Natural killer cell treated with Interleukin-12 subunit alpha and Interleukin-12 subunit beta and Interleukin-15 and Interleukin-18, amount 100 ng/mL, for 72 hours (primary cell): ENCODE data around the gene GALNT18. TPM values are rescaled to one million over a fixed set of nuclear protein-coding genes. Genes with fewer than 3 reads are reported as not detected.

Source experiments
- ATAC-seq, 2 donors: fragments of 150-1000 bp; cut with Tn5 transposase in 1 of 2; sonication (Bioruptor Pico), chemical (Tn5 transposase) in 1 of 2; 2 replicates each; pipeline ENCODE4 v1.10.0; 2021
- DNase-seq: peaks from one replicate; pipeline ENCODE4 v3.0.0; 2022; ENCODE audit warnings: low spot score
- H3K27ac Mint-ChIP-seq, 2 donors: 1 replicate in 1 of 2; 2 replicates in 1 of 2; pipeline ENCODE4 v1.8.0; 2022; ENCODE audit warnings: mixed read lengths in 2 of 2, mild to moderate bottlenecking in 1 of 2, moderate library complexity in 1 of 2
- H3K27me3 Mint-ChIP-seq, 2 donors: 1 replicate in 1 of 2; 2 replicates in 1 of 2; pipeline ENCODE4 v1.8.0; 2022; ENCODE audit warnings: mixed read lengths in 2 of 2
- H3K36me3 Mint-ChIP-seq: one replicate; pipeline ENCODE4 v1.8.0; 2022; ENCODE audit warnings: mixed read lengths
- H3K4me1 Mint-ChIP-seq, 2 donors: 1 replicate in 1 of 2; 2 replicates in 1 of 2; pipeline ENCODE4 v1.8.0; 2022; ENCODE audit warnings: low read depth in 2 of 2, mixed read lengths in 2 of 2, mild to moderate bottlenecking in 1 of 2
- H3K4me3 Mint-ChIP-seq: one replicate; pipeline ENCODE4 v1.8.0; 2022; ENCODE audit warnings: mixed read lengths
- H3K9me3 Mint-ChIP-seq: 2 replicates; pipeline ENCODE4 v1.8.0; 2022; ENCODE audit warnings: mixed read lengths
- total RNA-seq, 2 donors: library from RNA; stranded (reverse); gene quantifications; one replicate each; pipeline ENCODE4 v1.2.3, GENCODE V29; 2022

GALNT18 gene
- total RNA-seq, 2 donors from 2014 or later: 0.29 to 0.73 TPM

DNA sequence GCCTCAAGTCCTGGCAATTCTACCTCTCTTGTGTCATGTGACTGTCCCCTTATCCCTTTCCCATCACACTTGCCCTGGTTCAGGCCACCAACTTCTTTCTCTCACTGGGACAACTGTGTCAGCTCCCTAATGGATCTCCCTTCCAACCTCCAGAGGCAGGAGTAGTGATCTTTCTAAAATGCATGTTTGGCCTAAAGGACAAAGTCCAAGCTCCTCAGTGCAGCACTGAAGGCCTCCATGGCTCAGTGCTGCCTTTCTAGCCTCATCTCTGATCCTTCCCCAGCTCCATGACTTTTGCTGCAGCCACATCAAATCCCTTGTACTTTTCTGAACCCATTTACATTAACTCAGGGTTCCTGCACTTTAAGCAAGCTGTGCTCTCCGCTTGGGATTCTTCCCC lies 349.6 kb downstream of the GALNT18 start:
- H3K4me1 Mint-ChIP-seq: no peaks in the 10 kb centered on the region
- no peaks in the 10 kb centered on the region for H3K36me3 Mint-ChIP-seq
- H3K4me3 Mint-ChIP-seq: no peak overlapping the region
- DNase-seq: no peak
- no peaks in the 10 kb centered on the region for H3K9me3 Mint-ChIP-seq
- H3K27ac Mint-ChIP-seq: no peak overlapping the region
- ATAC-seq: no peak
- H3K27me3 Mint-ChIP-seq: peaks cover 16 to 20% of the 10 kb centered on the region in 2 donors

DNA sequence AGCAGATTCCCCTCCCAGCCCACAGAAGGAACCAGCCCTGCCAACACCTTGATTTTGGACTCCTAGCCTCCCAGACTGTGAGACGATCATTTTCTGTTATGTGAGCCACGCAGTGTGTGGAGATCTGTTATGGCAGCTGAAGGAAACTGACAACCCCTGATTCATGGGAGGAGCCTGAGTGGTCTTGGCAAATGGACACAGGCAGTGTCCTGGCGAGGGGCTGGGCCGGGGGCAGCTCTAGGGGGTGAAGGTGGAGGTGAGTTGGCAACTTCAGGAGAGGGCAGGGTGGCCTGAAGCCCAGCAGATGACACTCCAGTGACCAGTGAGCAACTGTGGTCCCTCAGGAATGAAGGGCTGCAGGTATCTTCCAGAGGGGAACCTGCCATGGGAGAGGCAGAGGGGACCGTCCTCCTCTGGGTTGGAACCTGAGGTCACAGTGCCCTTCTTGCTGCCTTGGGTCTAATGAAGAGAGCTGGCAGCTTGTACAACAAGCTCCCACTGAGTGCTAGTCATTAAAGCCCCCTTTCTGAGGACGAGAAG lies 351.5 kb downstream of the GALNT18 start:
- Mint-ChIP-seq H3K27ac (no peak overlapping the region), H3K9me3 (no peaks in the 10 kb centered on the region), H3K4me1 (no peaks in the 10 kb centered on the region), H3K36me3 (no peaks in the 10 kb centered on the region), H3K4me3 (no peak overlapping the region), H3K27me3 (peaks cover 13 to 17% of the 10 kb centered on the region in 2 donors)
- DNase-seq (no peak), ATAC-seq (no peak)

DNA sequence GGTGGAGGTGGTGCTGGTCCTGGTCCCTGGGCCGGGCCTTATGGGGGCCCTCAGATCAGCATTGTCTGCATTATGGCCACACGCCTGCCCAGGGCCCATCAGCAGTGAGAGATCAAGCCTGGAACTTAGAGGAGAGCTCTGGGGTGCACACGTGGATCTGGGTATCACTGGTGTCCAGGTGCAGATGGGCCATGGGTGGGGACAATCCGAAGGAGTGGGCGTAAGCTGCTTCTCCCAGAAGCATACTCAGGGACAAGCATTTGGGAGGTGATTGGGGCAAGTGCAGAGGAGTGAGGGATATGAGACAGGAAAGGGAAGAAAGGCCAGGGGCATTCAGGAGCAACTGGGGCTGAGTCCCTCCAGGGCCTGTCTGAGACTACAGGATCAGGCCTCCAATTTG lies 353.1 kb downstream of the GALNT18 start:
- Mint-ChIP-seq H3K4me1 (no peaks in the 10 kb centered on the region), H3K27me3 (peaks cover 5 to 17% of the 10 kb centered on the region in 2 donors), H3K4me3 (no peak overlapping the region)

DNA sequence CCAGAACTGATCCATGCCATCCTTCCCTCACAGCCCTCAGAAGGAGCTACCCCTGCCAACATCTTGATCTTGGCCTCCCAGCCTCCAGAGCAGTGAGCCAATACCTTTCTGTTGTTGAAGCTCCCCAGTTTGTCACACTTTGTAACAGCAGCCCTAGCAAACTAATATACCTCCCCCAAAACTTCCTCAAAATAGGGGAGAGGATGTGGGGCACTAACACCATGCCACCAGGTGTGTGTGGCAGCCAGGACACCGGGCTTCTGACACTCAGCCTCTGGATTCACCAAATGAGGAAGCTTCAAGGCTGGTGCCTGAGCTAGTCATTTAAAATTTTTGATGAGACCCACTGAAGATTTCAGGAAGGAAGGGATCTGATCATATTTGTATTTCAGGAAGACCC lies 353.7 kb downstream of the GALNT18 start:
- ATAC-seq: no peak
- Mint-ChIP-seq H3K9me3 (no peaks in the 10 kb centered on the region), H3K4me3 (no peak overlapping the region), H3K27ac (no peak overlapping the region), H3K4me1 (no peaks in the 10 kb centered on the region), H3K36me3 (no peaks in the 10 kb centered on the region), H3K27me3 (peaks cover 5 to 17% of the 10 kb centered on the region in 2 donors)
- DNase-seq: no peak

More for the DNA sequence above, 353.1 kb downstream of the GALNT18 start:
- Mint-ChIP-seq H3K9me3 (no peaks in the 10 kb centered on the region), H3K36me3 (no peaks in the 10 kb centered on the region), H3K27ac (no peak overlapping the region)
- DNase-seq (no peak), ATAC-seq (peak in 1 of 2 donors; percentile 31)

DNA sequence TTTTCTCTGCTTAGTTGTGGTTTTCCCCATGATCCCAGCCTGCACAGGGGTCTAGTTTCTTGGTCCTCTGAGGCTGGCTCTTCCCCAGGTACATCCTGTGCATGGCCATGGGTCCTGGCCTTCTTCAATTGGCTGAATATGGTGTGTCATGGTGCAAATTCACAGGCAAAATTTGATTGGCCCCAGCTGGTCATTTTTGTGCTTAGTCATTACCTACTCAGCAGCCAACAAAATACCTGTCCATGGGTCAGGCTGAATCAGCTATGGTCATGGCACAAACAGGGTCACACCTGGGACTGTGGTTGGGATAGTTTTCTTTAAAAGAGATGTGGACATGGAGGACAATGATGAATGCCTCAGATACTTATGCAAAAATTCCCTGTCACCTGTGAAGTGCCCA lies 354.5 kb downstream of the GALNT18 start:
- H3K9me3 Mint-ChIP-seq: no peaks in the 10 kb centered on the region
- H3K27ac Mint-ChIP-seq: no peak overlapping the region
- ATAC-seq: no peak
- DNase-seq: no peak
- no peaks in the 10 kb centered on the region for H3K36me3 Mint-ChIP-seq
- no peaks in the 10 kb centered on the region for H3K4me1 Mint-ChIP-seq
- H3K4me3 Mint-ChIP-seq: no peak overlapping the region
- peaks cover 9 to 14% of the 10 kb centered on the region in 2 donors for H3K27me3 Mint-ChIP-seq

DNA sequence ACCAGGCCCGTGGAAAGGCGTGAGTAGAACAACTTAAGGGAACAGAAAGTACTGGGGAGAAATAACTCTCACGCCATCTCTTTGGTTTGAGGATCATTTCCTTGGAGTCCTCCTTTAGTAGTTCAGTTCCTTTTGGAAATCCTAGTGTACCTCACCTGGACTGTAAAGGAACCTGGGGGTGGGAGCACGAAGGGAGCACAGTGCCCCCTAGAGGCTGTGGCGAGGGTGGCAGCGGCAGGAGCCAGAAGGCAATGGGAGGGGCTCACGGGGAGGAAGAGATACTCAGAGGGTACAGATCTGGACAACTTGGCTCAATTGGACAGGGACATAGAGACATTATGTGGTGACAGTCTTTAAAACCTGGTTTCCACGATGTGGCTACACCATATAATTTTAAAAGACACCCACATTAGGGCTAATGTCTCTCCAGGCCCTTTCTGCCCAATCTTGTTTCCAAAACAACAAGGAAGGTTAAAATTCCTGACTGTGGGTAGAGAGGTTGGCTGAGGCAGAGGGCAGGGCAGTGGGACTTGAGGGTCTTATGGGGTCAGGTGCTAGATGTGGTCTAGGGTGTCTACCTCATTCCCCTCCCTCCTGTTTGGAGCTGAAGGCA lies 355.7 kb downstream of the GALNT18 start:
- ATAC-seq (peak in 1 of 2 donors; percentile 44), DNase-seq (no peak)
- Mint-ChIP-seq H3K27ac (no peak overlapping the region), H3K27me3 (peaks cover 10 to 18% of the 10 kb centered on the region in 2 donors), H3K9me3 (no peaks in the 10 kb centered on the region), H3K4me3 (no peak overlapping the region), H3K4me1 (no peaks in the 10 kb centered on the region), H3K36me3 (no peaks in the 10 kb centered on the region)

DNA sequence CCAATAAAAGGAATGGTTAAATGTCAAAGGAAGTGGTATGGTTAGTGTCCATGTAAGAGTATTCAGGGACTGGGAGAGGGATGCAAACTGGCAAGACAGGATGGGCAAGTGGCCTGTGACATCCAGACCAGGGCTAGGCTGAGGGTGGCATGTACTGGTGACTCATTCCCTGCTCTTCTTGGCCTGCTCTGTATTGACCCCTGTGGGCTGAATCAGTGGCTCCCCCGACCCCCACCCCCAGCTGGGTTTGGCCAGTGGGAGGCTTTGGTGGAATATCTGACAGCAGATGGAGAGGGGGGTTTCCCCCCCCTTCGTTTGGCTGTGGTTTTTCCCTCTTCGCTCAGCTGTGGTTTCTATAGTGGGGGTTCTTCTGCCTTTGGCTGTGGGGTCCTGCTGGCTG lies 356.5 kb downstream of the GALNT18 start:
- Mint-ChIP-seq H3K27ac (no peak overlapping the region), H3K4me3 (no peak overlapping the region), H3K27me3 (peaks cover 15 to 18% of the 10 kb centered on the region in 2 donors), H3K4me1 (no peaks in the 10 kb centered on the region), H3K9me3 (no peaks in the 10 kb centered on the region), H3K36me3 (no peaks in the 10 kb centered on the region)
- DNase-seq (no peak), ATAC-seq (no peak)

DNA sequence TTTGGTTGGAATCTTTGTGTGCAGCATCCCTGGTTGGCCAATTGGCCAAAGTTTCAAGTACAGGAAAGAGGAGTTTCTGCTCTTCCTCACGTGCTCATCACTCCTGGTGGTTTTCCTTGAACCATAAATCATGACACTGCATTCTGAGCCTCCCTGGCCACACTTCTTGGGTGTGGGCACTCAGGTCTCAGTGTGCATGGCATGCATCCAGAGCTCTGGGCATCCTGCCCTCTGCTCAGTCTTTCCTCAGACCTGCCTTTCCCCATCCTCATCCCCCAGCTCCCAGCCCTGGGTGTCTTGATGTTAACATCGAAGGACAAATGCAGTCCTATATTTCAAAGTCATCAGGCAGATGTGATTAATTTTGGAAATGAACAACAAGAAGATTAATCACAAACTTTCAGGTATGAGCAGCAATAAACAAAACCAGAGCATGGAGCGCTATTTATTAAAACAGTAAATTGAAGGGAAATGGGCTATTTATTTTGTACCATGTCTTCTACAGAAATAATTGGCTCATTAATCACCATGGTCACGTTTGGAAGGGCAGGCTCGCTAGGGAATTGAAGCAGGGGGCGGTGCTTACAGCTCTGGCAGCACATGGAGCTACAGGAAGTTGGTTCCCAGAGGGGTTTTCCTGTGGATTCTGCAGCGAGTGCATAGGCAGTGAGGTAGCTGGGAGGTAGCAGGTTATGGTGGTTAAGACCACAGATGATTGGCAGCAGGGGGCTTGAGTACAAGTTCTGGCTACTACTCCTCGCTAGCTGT lies 358.4 kb downstream of the GALNT18 start:
- peaks cover 21 to 25% of the 10 kb centered on the region in 2 donors for H3K27me3 Mint-ChIP-seq
- ATAC-seq: no peak
- H3K4me1 Mint-ChIP-seq: no peaks in the 10 kb centered on the region
- no peak for DNase-seq
- no peak overlapping the region for H3K27ac Mint-ChIP-seq
- no peaks in the 10 kb centered on the region for H3K9me3 Mint-ChIP-seq
- H3K4me3 Mint-ChIP-seq: no peak overlapping the region
- H3K36me3 Mint-ChIP-seq: no peaks in the 10 kb centered on the region

DNA sequence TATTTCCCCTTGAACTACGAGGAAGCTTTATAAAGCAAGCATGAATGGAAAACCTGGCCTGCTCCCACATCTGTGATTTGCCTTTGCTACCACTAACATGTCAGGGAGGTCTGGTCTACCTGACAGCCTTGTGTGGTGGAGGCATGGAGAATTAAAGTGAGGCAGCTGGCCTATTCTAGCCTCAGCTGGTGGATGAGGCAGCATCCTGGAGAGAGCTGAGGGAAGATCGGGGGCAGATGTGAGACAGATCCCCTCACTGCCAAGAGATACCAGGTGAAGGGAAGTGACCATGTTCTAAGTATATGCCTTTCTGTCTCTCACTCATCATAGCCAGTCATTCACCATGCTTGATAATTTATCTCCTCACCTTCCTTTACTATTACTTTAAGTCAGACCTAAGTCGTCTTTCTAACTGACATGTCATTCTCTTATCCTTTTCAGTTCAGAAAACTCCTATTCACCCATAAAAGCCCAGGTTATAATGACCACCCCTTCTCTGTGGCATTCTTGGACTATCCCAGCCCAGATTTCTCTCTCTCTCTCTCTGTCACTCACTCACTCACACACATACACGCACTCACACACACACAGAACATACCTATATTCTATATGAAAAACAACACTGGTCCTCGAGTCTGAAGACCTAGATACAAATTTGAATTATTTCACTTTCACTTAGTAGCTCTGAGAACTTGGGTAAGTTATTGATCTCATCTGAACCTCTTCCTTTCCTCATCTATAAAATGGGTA lies 359.5 kb downstream of the GALNT18 start:
- no peak overlapping the region for H3K27ac Mint-ChIP-seq
- DNase-seq (no peak), ATAC-seq (no peak)
- H3K36me3 Mint-ChIP-seq: no peaks in the 10 kb centered on the region
- no peaks in the 10 kb centered on the region for H3K9me3 Mint-ChIP-seq
- H3K4me1 Mint-ChIP-seq: no peaks in the 10 kb centered on the region
- no peak overlapping the region for H3K4me3 Mint-ChIP-seq
- H3K27me3 Mint-ChIP-seq: peaks cover 21 to 26% of the 10 kb centered on the region in 2 donors

DNA sequence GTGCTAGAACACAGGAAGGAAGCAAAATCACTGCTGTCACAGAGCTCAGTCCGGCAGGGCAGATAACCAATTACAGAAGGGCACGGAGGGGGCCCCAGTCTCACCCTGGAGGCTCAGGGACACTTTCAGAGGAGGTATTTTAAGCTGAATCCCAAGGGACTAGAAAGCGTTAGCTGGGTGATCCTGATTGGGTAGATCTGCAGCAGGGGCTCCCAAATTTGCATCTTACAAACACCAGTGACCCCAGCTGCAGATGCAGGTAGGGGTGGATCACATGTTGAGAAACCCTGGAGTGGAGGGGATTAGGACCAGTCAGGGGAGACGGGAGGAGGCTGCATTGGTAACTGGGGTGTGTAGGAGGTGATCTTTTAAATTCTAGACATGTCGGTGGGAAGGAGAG lies 360.2 kb downstream of the GALNT18 start:
- DNase-seq (no peak), ATAC-seq (no peak)
- H3K9me3 Mint-ChIP-seq: no peaks in the 10 kb centered on the region
- H3K36me3 Mint-ChIP-seq: no peaks in the 10 kb centered on the region
- H3K27me3 Mint-ChIP-seq: peaks cover 24 to 33% of the 10 kb centered on the region in 2 donors
- no peak overlapping the region for H3K27ac Mint-ChIP-seq
- H3K4me3 Mint-ChIP-seq: no peak overlapping the region
- H3K4me1 Mint-ChIP-seq: no peaks in the 10 kb centered on the region

DNA sequence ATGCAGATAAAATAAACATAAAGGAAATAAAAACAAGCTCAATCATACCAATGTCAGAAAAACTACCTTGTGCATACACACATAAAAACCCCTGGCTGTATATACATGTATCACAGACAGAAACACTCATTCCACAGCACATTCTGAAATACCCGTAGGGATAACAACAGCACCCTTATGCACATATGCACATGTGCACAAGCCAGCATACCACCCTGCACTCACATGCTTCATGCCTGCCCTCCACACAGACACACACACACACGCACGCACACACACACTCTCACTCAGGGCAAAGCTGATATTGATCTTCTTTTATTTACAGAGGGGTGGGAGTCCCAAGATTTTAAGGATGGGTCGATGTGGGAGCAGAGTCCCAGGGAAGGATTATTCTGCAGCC lies 360.9 kb downstream of the GALNT18 start:
- DNase-seq (no peak), ATAC-seq (no peak)
- no peaks in the 10 kb centered on the region for H3K36me3 Mint-ChIP-seq
- peaks cover 21 to 39% of the 10 kb centered on the region in 2 donors for H3K27me3 Mint-ChIP-seq
- no peak overlapping the region for H3K4me3 Mint-ChIP-seq
- H3K9me3 Mint-ChIP-seq: no peaks in the 10 kb centered on the region
- H3K4me1 Mint-ChIP-seq: no peaks in the 10 kb centered on the region
- H3K27ac Mint-ChIP-seq: no peak overlapping the region

DNA sequence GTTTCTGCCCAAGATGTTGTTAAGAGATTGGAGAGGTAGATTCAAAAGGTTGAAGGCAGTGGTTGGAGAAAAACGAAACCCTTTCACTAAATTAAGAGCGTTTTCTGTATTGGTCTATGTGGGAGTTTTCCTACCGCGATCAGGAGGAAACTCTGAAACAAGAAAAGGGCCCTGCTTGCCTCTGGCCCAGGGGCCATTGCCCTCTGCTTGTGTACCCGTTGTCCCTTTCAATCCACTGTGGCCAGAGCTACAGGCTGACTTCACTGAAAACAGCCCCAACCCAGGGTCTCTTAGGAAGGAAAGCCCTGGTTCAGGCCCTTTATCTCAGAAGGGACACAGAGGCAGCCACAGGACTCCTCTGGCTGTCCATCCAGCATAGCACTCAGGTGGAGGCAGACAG lies 367.8 kb downstream of the GALNT18 start:
- no peak overlapping the region for H3K27ac Mint-ChIP-seq
- H3K36me3 Mint-ChIP-seq: no peaks in the 10 kb centered on the region

DNA sequence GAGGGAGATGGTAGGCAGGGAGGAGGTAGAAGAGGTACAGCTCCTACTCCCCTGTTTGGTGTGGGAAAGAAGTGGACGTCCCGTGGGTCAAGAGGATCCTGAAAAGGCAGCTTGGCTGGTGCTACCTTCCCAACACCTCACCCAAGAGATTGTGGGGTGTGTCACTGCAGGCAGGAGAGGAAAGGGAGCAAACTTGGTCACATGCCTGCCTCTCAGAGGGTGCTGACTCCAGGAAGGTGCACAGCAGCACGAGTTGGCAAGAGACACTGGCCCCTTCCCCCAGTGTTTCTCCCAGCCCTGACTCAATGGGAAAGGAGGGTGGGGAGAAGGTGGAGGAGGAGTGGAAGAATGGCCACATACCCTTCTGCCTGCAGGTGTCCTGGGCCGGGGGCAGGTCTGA lies 368.3 kb downstream of the GALNT18 start:
- H3K36me3 Mint-ChIP-seq: no peaks in the 10 kb centered on the region
- peaks cover 15 to 22% of the 10 kb centered on the region in 2 donors for H3K27me3 Mint-ChIP-seq
- no peak overlapping the region for H3K4me3 Mint-ChIP-seq
- H3K9me3 Mint-ChIP-seq: no peaks in the 10 kb centered on the region
- H3K27ac Mint-ChIP-seq: no peak overlapping the region
- DNase-seq: no peak
- peak in 1 of 2 donors; percentile 36 for ATAC-seq
- no peaks in the 10 kb centered on the region for H3K4me1 Mint-ChIP-seq

More for the DNA sequence above, 367.8 kb downstream of the GALNT18 start:
- H3K27me3 Mint-ChIP-seq: peaks cover 15 to 22% of the 10 kb centered on the region in 2 donors
- ATAC-seq (no peak), DNase-seq (no peak)
- no peaks in the 10 kb centered on the region for H3K4me1 Mint-ChIP-seq
- no peak overlapping the region for H3K4me3 Mint-ChIP-seq
- H3K9me3 Mint-ChIP-seq: no peaks in the 10 kb centered on the region

DNA sequence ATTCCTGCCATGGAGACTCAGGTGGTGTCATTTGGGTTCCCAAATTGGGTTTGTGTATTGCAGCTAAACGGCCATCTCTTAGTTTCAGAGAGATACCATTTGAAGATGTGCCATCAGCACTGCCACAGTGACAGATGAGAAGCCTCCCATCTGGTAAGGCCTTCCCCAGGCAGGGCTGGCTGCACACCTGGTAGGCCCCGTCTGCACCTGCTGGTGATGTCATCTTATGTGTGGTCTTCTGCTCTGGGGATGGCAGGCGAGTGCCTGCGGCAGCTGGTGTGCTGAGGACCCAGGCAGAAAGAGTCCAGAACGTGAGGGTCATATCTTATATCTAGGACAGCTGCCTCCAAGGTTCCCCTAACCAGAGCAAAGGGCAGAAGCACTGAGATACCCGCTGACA lies 369.4 kb downstream of the GALNT18 start:
- Mint-ChIP-seq H3K9me3 (no peaks in the 10 kb centered on the region), H3K4me1 (peaks cover 0 to under 1% of the 10 kb centered on the region in 2 donors), H3K36me3 (no peaks in the 10 kb centered on the region), H3K27ac (no peak overlapping the region), H3K4me3 (no peak overlapping the region), H3K27me3 (peaks cover 15 to 21% of the 10 kb centered on the region in 2 donors)
- ATAC-seq: peak in 1 of 2 donors; percentile 37
- DNase-seq: no peak
